Progenitor cell of endocrine pancreas (in vitro differentiated cells): Measurements from ENCODE around the gene PCDHGA5. TPM values are rescaled to one million over a fixed set of nuclear protein-coding genes. Genes with fewer than 3 reads are reported as not detected.
A peak's percentile ranks its signal among the peaks of the same experiment; 100 is the strongest.
"Not testable (repeated sequence)": the region's sequence is repeated elsewhere in the genome, so short reads cannot be mapped to it uniquely, and the experiment has no call there.

Source experiments
- DNase-seq: peaks from one replicate; pipeline ENCODE4 v3.0.0; 2021; ENCODE audit warnings: low spot score; ENCODE audit not compliant: unreplicated experiment
- H3K27ac Mint-ChIP-seq: 2 replicates; pipeline ENCODE4 v1.8.0; 2021; ENCODE audit warnings: mild to moderate bottlenecking, moderate library complexity, mixed read lengths
- H3K27me3 Mint-ChIP-seq: 2 replicates; pipeline ENCODE4 v1.8.0; 2021; ENCODE audit warnings: mixed read lengths
- H3K36me3 Mint-ChIP-seq: 2 replicates; pipeline ENCODE4 v1.8.0; 2022; ENCODE audit warnings: mixed read lengths; ENCODE audit not compliant: insufficient read depth
- H3K4me1 Mint-ChIP-seq: 2 replicates; pipeline ENCODE4 v1.8.0; 2021; ENCODE audit warnings: low read depth, mixed read lengths
- H3K4me3 Mint-ChIP-seq: 2 replicates; pipeline ENCODE4 v1.8.0; 2021; ENCODE audit warnings: low read depth, mild to moderate bottlenecking, moderate library complexity, mixed read lengths
- H3K9me3 Mint-ChIP-seq: 2 replicates; pipeline ENCODE4 v1.8.0; 2021; ENCODE audit warnings: low read depth, mixed read lengths
- long read RNA-seq: library from polyadenylated mRNA; unstranded; transcript quantifications from one replicate; pipeline ENCODE4 v2.0.0, GENCODE V29; 2020
- total RNA-seq: library from RNA; stranded (reverse); gene quantifications from 2 replicates; pipeline ENCODE4 v1.2.1, GENCODE V29; 2021
- TF ChIP-seq, protein P1 (sequence below): fragments of 200-600 bp; sonication (generic); IDR thresholded peaks from one replicate; pipeline ENCODE4 v1.5.0; 2021; ENCODE audit warnings: antibody characterized with exemption, mild to moderate bottlenecking; ENCODE audit not compliant: unreplicated experiment

The PCDHGA5 gene
- total RNA-seq, result 0.69 and 0.71 TPM in 2 replicates
- long read RNA-seq, result 0 reads

DNA sequence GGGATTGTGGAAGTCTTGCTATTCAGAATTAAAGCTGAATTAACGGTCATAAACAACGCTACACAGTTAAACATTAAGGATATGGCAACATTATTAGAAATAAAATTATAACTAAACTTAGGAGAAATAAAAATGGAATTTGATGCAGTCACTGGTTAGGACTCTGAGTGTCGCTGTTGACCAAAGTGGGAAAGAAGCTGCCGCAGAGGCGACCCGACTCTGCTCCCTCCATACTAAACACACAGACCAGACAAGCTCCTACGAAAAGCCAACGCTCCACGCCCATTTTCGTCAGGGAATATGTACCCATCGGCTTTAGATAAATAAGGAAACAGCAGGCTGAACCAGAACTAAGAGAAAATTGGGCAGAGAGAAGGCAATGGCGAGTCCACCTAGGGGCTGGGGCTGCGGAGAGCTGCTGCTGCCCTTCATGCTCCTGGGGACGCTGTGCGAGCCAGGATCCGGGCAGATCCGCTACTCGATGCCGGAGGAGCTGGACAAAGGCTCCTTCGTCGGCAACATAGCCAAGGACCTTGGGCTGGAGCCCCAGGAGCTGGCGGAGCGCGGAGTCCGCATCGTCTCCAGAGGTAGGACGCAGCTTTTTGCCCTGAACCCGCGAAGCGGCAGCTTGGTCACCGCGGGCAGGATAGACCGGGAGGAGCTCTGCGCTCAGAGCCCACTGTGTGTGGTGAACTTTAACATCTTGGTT lies at the start of gene PCDHGA5:
Gene PCDHGA5 (plus strand): TSS at position 211 of the 709 bp plus-strand sequence. CDS start 169 bp downstream, at position 380.
- Mint-ChIP-seq H3K4me1 (no peaks in the 10 kb centered on the region), H3K4me3 (no peak within 1 kb of the TSS), H3K9me3 (peaks cover 47% of the 10 kb centered on the region), H3K36me3 (peaks cover 18% of the 10 kb centered on the region), H3K27ac (no peak within 1 kb of the TSS), H3K27me3 (no peaks in the 10 kb centered on the region)
- TF ChIP-seq, protein P1, sequence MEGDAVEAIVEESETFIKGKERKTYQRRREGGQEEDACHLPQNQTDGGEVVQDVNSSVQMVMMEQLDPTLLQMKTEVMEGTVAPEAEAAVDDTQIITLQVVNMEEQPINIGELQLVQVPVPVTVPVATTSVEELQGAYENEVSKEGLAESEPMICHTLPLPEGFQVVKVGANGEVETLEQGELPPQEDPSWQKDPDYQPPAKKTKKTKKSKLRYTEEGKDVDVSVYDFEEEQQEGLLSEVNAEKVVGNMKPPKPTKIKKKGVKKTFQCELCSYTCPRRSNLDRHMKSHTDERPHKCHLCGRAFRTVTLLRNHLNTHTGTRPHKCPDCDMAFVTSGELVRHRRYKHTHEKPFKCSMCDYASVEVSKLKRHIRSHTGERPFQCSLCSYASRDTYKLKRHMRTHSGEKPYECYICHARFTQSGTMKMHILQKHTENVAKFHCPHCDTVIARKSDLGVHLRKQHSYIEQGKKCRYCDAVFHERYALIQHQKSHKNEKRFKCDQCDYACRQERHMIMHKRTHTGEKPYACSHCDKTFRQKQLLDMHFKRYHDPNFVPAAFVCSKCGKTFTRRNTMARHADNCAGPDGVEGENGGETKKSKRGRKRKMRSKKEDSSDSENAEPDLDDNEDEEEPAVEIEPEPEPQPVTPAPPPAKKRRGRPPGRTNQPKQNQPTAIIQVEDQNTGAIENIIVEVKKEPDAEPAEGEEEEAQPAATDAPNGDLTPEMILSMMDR, result no peak
- DNase-seq, result no peak

DNA sequence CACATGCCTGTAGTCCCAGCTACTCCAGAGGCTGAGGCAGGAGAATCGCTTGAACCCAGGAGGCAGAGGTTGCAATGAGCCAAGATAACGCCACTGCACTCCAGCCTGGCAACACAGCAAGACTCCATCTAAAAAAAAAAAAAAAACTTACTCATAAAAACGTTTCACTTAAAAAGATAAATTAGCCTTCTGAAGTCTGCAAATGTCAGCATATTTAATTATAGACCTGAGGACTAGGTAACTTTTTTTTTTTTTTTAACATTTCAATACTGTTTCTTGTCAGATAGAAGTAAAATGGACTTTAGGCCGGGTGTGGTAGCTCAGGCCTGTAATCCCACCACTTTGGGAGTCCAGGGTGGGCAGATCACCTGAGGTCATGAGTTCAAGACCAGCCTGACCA lies 47.0 kb upstream of the PCDHGA5 start:
- H3K9me3 Mint-ChIP-seq, result peaks cover 62% of the 10 kb centered on the region
- peaks cover 81% of the 10 kb centered on the region for H3K36me3 Mint-ChIP-seq
- not testable (repeated sequence) for DNase-seq, H3K4me1 Mint-ChIP-seq, H3K4me3 Mint-ChIP-seq, H3K27me3 Mint-ChIP-seq
- H3K27ac Mint-ChIP-seq, result peak overlapping the region; percentile 64

DNA sequence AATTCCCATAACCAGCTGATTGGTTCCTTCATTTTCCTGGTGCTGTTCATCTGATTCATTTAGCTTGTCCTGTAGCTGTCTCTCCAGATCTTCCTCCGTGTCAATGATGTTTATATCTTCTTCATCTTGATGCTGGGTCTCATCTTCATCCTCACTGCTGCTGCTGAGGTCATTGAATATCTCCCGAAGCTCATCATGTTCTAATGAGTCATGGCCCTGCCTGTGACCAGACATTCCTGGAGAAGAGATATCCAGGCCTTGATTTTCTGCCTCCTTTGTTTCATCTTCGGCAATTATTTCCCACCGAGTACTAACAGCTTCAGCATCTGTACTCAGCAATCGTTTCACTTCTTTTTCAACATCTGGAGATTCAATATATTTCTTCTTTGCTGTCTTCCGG lies 44.8 kb upstream of the PCDHGA5 start:
- Mint-ChIP-seq H3K4me1 (no peaks in the 10 kb centered on the region), H3K36me3 (peaks cover 64% of the 10 kb centered on the region), H3K4me3 (peak overlapping the region; percentile 99), H3K27me3 (no peaks in the 10 kb centered on the region), H3K9me3 (peaks cover 53% of the 10 kb centered on the region), H3K27ac (peak overlapping the region; percentile 100)
- no peak for DNase-seq
- TF ChIP-seq, protein P1, result no peak

DNA sequence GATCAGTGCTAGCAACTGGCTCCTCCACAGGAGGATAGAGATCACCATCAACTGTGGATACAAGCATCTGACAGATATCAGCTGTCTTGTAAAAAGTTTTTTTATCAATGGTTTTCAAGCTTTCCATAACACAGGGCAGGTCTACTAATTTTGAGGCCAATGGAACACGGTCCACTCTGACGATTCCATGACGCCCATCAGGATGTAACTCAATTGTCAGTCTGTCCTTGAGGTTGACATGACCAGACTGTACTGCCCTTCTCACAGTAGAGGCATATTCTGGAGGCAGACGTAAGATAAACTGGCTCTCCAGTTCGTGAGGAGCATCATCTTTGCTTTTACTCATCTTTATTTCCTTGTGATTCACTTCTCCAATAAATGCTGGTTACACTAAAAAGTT lies 44.3 kb upstream of the PCDHGA5 start:
- Mint-ChIP-seq H3K4me3 (peak overlapping the region; percentile 99), H3K27ac (peak overlapping the region; percentile 100), H3K4me1 (no peaks in the 10 kb centered on the region), H3K27me3 (no peaks in the 10 kb centered on the region), H3K36me3 (peaks cover 61% of the 10 kb centered on the region), H3K9me3 (peaks cover 49% of the 10 kb centered on the region)
- no peak for DNase-seq
- TF ChIP-seq, protein P1, result no peak

DNA sequence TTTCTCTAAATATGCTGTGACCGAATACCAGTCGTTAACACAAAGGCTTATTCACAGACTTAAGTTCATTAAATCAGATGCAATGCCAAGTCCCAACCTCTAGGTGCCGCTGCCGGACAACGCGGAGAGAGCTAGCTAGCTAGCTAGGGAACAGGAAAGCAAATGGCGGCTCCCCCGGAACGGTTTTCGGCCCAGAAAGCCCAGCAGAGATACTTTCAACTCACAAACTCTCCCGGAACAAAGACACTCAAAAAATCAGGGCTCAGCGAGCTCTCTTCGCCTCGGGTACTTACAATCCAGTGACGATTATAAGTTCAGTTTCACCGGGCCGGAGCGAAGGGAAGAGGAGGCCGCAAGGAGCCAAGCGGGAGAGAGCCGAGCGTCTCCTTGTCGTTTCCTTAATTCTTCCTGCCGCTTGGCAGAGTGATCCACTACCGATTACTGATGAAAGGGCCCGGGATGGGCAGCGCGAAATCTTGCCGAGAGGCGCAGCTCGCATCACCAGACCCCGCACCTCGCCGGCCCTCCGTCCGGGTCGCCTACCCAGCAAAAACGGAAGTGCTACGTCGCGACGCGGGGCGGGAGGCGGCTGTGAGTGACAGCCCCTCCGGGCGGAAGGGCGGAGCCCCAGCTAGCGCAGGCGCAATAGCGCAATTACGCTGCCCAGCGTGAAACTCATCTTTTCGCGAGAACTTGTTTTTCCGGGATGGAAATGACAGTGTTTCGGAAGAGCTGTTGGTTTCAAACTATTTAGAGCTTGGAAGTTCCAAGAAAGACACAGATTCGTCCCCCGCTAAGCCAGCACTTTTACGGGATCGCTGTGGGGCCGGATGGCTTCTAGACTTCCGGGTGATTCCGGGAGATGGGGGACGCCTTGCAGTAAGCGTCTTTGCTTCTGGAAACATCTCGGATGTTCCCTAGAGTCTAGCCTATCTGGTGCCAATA lies 43.5 kb upstream of the PCDHGA5 start, which contains the start of gene TAF7:
Gene TAF7 (minus strand): TSS at position 560 of the 945 bp plus-strand sequence. CDS start 740 bp downstream, outside the sequence.
- TF ChIP-seq, protein P1, result peak; percentile 91
- Mint-ChIP-seq H3K4me3 (peak within 1 kb of the TSS; percentile 99), H3K27me3 (no peaks in the 10 kb centered on the region), H3K4me1 (no peaks in the 10 kb centered on the region), H3K27ac (peak within 1 kb of the TSS; percentile 100), H3K36me3 (peaks cover 53% of the 10 kb centered on the region), H3K9me3 (peaks cover 44% of the 10 kb centered on the region)
- peak; percentile 86 for DNase-seq
